Measurements from ENCODE around the gene PTPN13.

PTPN13 gene

DNA sequence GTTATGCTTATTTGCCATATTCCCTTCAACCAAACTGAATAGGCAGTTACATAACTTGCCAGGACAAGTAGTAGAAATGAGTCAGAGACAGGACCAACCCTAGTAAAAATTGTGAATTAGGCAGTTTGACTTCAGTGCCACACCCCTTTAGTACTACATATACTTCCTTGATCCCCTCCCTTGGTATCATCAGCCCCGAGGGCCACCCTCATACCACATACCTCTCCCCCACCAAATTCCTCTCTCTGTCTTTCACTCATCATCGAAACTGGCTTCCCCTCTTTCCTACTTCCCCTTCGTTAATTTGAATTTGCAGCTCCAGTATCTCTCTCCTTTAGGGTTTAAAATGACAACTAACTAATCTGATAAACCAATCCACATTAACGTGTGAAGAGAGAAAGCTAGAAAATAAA is 7.9 kb upstream of the PTPN13 start:
- no peak overlapping the region for H3K56ac ChIP-seq (ENCODE audit: low read length)
- H3K18ac ChIP-seq (ENCODE audit: low read length): no peak overlapping the region
- H2BK120ac ChIP-seq (ENCODE audit: low read depth, low read length): no peak overlapping the region
- H3K79me2 ChIP-seq (ENCODE audit: control insufficient read depth, insufficient read depth, low read length): no peaks in the 10 kb centered on the region
- DNase-seq: peak; percentile 72
- H3K4me1 ChIP-seq (ENCODE audit: control insufficient read depth, low read depth, low read length): peaks cover 6% of the 10 kb centered on the region
- H3K4ac ChIP-seq (ENCODE audit: low read depth, low read length): no peak overlapping the region
- no peak overlapping the region for H2AK5ac ChIP-seq (ENCODE audit: low read length)
- no peak overlapping the region for H3K4me3 ChIP-seq (ENCODE audit: low read length)
- H4K8ac ChIP-seq (ENCODE audit: low read depth, low read length): no peak overlapping the region
- H3K23ac ChIP-seq (ENCODE audit: low read length): no peak overlapping the region
- no peak overlapping the region for H3K27ac ChIP-seq (ENCODE audit: low read depth, low read length)
- no peak overlapping the region for H2BK5ac ChIP-seq (ENCODE audit: low read length)
- no peak overlapping the region for H3K9ac ChIP-seq (ENCODE audit: low read length)
- H2BK15ac ChIP-seq (replicated peaks; ENCODE audit: low read depth): no peak overlapping the region
- no CpG with 5 or more reads among the region's 4 CpGs for WGBS (ENCODE audit: extremely low coverage, insufficient coverage, low lambda C conversion rate)
- H3K79me1 ChIP-seq (ENCODE audit: low read length): no peaks in the 10 kb centered on the region
- no peaks in the 10 kb centered on the region for H3K36me3 ChIP-seq (ENCODE audit: control insufficient read depth, insufficient read depth, low read length)
- H4K5ac ChIP-seq (ENCODE audit: low read length): no peak overlapping the region
- H3K27me3 ChIP-seq (ENCODE audit: insufficient read depth, low read length, poor library complexity): no peaks in the 10 kb centered on the region
- no peak overlapping the region for H3K4me2 ChIP-seq (ENCODE audit: low read length)

DNA sequence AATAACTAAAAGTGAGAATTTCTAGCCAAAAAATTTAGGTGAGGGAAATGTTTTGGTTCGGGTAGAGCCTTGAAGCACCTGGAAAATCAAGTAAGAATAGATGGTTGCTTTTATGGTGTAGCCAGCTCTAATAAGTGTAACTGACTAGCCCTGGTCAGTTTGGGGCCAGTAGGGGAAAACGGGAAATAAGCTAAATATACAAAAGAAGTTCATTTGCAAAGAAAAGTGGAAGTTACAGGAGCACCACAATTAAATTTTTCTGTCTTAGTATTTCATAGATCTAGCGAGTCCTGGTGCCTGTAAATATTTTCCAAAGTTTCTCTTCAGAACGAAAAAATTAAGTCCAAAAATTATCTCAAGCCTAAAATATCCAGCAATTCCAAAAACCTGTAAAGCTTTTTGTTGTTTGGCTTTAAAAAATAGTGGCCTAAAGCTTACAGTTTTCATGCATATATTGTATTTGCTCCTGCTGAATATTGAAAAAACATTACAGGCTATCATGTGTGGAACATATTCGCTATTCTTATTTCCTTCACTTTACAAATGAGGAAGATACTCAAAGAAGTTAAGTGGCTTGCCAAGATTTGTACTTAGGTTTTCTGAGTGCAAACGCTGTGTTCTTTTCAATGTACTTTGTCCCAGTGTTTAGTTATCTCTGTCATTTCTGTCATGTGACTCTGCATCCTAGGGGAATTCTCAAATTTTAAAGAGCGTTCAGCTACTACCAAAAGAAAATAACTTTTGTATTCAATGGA is 7.3 kb upstream of the PTPN13 start:
- Histone ChIP-seq H3K27me3 (ENCODE audit: insufficient read depth, low read length, poor library complexity) (no peaks in the 10 kb centered on the region), H3K18ac (ENCODE audit: low read length) (no peak overlapping the region), H4K5ac (ENCODE audit: low read length) (no peak overlapping the region), H3K4me2 (ENCODE audit: low read length) (no peak overlapping the region), H3K4me1 (ENCODE audit: control insufficient read depth, low read depth, low read length) (peaks cover 6% of the 10 kb centered on the region), H2BK5ac (ENCODE audit: low read length) (no peak overlapping the region), H3K79me2 (ENCODE audit: control insufficient read depth, insufficient read depth, low read length) (no peaks in the 10 kb centered on the region), H2BK120ac (ENCODE audit: low read depth, low read length) (no peak overlapping the region), H3K23ac (ENCODE audit: low read length) (no peak overlapping the region), H3K4ac (ENCODE audit: low read depth, low read length) (no peak overlapping the region), H2AK5ac (ENCODE audit: low read length) (no peak overlapping the region), H4K8ac (ENCODE audit: low read depth, low read length) (no peak overlapping the region), H2BK15ac (replicated peaks; ENCODE audit: low read depth) (no peak overlapping the region), H3K27ac (ENCODE audit: low read depth, low read length) (no peak overlapping the region), H3K4me3 (ENCODE audit: low read length) (no peak overlapping the region), H3K79me1 (ENCODE audit: low read length) (no peaks in the 10 kb centered on the region), H3K56ac (ENCODE audit: low read length) (no peak overlapping the region), H3K9ac (ENCODE audit: low read length) (no peak overlapping the region), H3K36me3 (ENCODE audit: control insufficient read depth, insufficient read depth, low read length) (no peaks in the 10 kb centered on the region)
- WGBS (ENCODE audit: extremely low coverage, insufficient coverage, low lambda C conversion rate): no CpG with 5 or more reads among the region's 7 CpGs
- no peak for DNase-seq

DNA sequence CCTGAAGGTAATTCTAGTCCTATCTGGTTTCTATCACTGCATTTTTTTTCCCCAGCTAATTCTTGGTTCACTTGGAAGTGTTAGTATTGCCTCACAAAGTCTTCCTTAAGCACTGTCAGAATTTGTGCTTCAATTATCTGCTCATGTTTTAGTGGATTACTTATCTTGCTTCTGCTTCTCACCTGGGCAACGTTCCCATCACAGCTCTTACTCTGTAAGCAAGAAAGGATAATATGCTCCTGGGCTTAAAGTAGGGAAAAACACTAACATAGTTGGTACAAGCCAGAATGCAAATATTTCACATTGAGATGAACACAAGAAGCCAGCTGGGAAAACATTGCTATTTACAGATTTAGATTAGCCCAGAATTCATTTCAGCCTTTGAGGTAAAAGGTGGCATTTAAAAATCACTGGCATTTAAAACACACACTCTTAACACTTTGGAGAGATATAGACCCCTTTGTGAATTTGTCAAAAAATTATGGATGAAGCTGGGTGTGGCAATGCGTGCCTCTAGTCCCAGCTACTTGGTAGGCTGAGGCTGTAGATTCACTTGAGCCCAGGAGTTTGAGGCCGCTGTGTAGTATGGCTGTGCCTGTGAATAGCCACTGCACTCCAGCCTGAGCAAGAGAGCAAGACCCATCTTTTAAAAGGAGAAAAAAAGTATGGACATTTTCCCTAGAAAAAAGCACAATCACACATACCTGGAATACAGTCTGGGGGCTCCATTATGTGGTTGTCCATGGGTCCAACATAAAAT is 6.6 kb upstream of the PTPN13 start:
- no peak overlapping the region for H3K4me2 ChIP-seq (ENCODE audit: low read length)
- H3K4me1 ChIP-seq (ENCODE audit: control insufficient read depth, low read depth, low read length): peaks cover 6% of the 10 kb centered on the region
- H3K23ac ChIP-seq (ENCODE audit: low read length): no peak overlapping the region
- no CpG with 5 or more reads among the region's 3 CpGs for WGBS (ENCODE audit: extremely low coverage, insufficient coverage, low lambda C conversion rate)
- H2BK120ac ChIP-seq (ENCODE audit: low read depth, low read length): no peak overlapping the region
- H3K4ac ChIP-seq (ENCODE audit: low read depth, low read length): no peak overlapping the region
- no peaks in the 10 kb centered on the region for H3K79me2 ChIP-seq (ENCODE audit: control insufficient read depth, insufficient read depth, low read length)
- no peak overlapping the region for H3K9ac ChIP-seq (ENCODE audit: low read length)
- H3K18ac ChIP-seq (ENCODE audit: low read length): no peak overlapping the region
- H4K5ac ChIP-seq (ENCODE audit: low read length): no peak overlapping the region
- H2AK5ac ChIP-seq (ENCODE audit: low read length): no peak overlapping the region
- no peak overlapping the region for H4K8ac ChIP-seq (ENCODE audit: low read depth, low read length)
- H3K27me3 ChIP-seq (ENCODE audit: insufficient read depth, low read length, poor library complexity): no peaks in the 10 kb centered on the region
- H3K79me1 ChIP-seq (ENCODE audit: low read length): no peaks in the 10 kb centered on the region
- H3K27ac ChIP-seq (ENCODE audit: low read depth, low read length): no peak overlapping the region
- H3K36me3 ChIP-seq (ENCODE audit: control insufficient read depth, insufficient read depth, low read length): no peaks in the 10 kb centered on the region
- H2BK15ac ChIP-seq (replicated peaks; ENCODE audit: low read depth): no peak overlapping the region
- H3K4me3 ChIP-seq (ENCODE audit: low read length): no peak overlapping the region
- no peak overlapping the region for H2BK5ac ChIP-seq (ENCODE audit: low read length)
- peak; percentile 53 for DNase-seq
- H3K56ac ChIP-seq (ENCODE audit: low read length): no peak overlapping the region

DNA sequence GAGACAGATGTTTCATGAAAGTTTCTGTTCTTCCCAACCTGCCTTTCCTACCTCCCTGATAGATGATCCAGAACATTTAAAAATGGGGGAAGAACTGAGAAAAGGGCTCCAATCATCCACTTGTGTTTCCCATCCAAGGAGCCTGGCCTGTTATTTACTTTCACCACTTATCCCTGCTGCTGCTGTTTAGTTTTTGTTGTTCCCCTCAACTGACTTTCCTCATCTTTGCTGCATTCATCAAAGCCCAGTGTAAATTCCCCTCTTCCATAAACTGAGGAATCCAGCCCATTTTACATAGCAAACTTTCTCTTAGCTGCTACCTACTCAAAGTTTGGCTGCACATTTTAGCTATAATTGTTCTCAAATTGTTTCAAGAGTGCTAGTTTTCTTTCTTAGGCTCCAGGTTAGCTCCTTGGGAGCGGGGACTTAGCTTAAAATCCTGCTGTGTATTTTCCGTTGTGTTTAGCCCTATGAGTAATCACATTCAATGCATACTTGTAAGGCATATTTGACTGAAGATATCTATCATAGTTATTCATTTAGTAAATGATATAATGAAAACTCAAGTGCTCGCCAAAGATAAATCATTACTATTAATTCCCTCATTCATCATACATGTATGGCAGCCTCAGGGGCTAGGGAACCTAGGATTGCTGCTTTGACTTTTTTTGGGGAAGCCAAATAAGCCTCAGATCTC is 1.4 kb upstream of the PTPN13 start:
- Histone ChIP-seq H2BK5ac (ENCODE audit: low read length) (no peak overlapping the region), H3K27me3 (ENCODE audit: insufficient read depth, low read length, poor library complexity) (no peaks in the 10 kb centered on the region), H3K56ac (ENCODE audit: low read length) (no peak overlapping the region), H2BK15ac (replicated peaks; ENCODE audit: low read depth) (peak overlapping the region; percentile 36), H3K23ac (ENCODE audit: low read length) (no peak overlapping the region), H3K36me3 (ENCODE audit: control insufficient read depth, insufficient read depth, low read length) (no peaks in the 10 kb centered on the region), H4K5ac (ENCODE audit: low read length) (no peak overlapping the region), H3K79me1 (ENCODE audit: low read length) (no peaks in the 10 kb centered on the region), H3K4me2 (ENCODE audit: low read length) (no peak overlapping the region), H3K27ac (ENCODE audit: low read depth, low read length) (no peak overlapping the region), H3K4ac (ENCODE audit: low read depth, low read length) (no peak overlapping the region), H3K4me3 (ENCODE audit: low read length) (no peak overlapping the region), H3K18ac (ENCODE audit: low read length) (no peak overlapping the region), H2AK5ac (ENCODE audit: low read length) (no peak overlapping the region), H3K4me1 (ENCODE audit: control insufficient read depth, low read depth, low read length) (no peaks in the 10 kb centered on the region), H2BK120ac (ENCODE audit: low read depth, low read length) (no peak overlapping the region), H3K9ac (ENCODE audit: low read length) (no peak overlapping the region), H4K8ac (ENCODE audit: low read depth, low read length) (no peak overlapping the region), H3K79me2 (ENCODE audit: control insufficient read depth, insufficient read depth, low read length) (peaks cover 21% of the 10 kb centered on the region)
- no CpG with 5 or more reads among the region's 3 CpGs for whole genome bisulfite sequencing (ENCODE audit: extremely low coverage, insufficient coverage, low lambda C conversion rate)
- peak; percentile 54 for DNase-seq

DNA sequence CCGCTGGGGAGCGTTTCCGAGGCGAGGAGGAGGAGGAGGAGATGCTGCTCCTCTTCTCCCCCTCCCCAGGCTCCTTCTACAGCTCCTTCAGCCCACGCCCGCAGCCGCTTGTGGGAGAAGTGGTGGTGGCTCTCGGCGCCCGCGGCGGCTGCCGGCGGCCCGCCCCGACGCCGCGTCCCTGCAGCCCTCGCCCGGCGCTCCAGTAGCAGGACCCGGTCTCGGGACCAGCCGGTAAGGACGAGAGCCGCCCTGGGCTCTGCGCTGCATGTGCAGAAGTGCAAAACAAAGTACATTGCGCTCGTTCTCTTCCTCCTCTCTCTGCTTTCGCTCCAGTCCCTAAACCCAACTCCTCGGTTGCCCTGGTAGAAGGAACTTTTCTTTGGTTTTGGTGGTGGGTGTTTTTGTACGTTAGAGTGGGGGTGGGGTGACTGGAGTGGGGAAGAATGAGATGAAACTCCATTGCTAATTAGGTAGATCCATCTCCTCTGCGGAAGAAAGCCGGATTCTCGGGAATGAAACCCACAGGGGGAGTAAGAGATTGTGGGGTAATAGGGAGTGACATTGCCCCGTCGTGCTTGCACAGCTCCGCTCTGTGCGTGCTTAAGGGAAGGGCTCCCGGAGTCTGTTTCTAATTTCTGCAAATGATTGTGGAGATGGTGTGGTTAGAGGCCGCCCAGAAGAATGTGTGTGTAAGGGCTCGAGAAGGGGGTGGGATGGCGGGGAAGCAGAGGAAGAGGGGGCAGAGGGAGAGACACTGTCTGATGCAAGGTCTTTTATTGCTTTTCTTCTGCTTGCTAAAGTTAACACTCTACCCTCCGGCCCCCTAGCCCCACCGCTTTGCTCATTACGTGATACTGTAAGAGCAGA is 677 bp downstream of the PTPN13 start:
- H3K4ac ChIP-seq (ENCODE audit: low read depth, low read length): no peak overlapping the region
- H3K4me2 ChIP-seq (ENCODE audit: low read length): peak overlapping the region; percentile 51
- no peaks in the 10 kb centered on the region for H3K36me3 ChIP-seq (ENCODE audit: control insufficient read depth, insufficient read depth, low read length)
- no peaks in the 10 kb centered on the region for H3K79me1 ChIP-seq (ENCODE audit: low read length)
- peak; percentile 78 for DNase-seq
- peak overlapping the region; percentile 62 for H3K18ac ChIP-seq (ENCODE audit: low read length)
- H3K4me3 ChIP-seq (ENCODE audit: low read length): peak overlapping the region; percentile 69
- WGBS (ENCODE audit: extremely low coverage, insufficient coverage, low lambda C conversion rate): no CpG with 5 or more reads among the region's 47 CpGs
- no peak overlapping the region for H2BK15ac ChIP-seq (replicated peaks; ENCODE audit: low read depth)
- H2BK120ac ChIP-seq (ENCODE audit: low read depth, low read length): no peak overlapping the region
- peaks cover 28% of the 10 kb centered on the region for H3K79me2 ChIP-seq (ENCODE audit: control insufficient read depth, insufficient read depth, low read length)
- no peak overlapping the region for H4K5ac ChIP-seq (ENCODE audit: low read length)
- peak overlapping the region; percentile 48 for H3K23ac ChIP-seq (ENCODE audit: low read length)
- no peak overlapping the region for H4K8ac ChIP-seq (ENCODE audit: low read depth, low read length)
- H2AK5ac ChIP-seq (ENCODE audit: low read length): no peak overlapping the region
- peak overlapping the region; percentile 89 for H3K56ac ChIP-seq (ENCODE audit: low read length)
- H3K4me1 ChIP-seq (ENCODE audit: control insufficient read depth, low read depth, low read length): no peaks in the 10 kb centered on the region
- no peaks in the 10 kb centered on the region for H3K27me3 ChIP-seq (ENCODE audit: insufficient read depth, low read length, poor library complexity)
- no peak overlapping the region for H2BK5ac ChIP-seq (ENCODE audit: low read length)
- peak overlapping the region; percentile 85 for H3K27ac ChIP-seq (ENCODE audit: low read depth, low read length)
- H3K9ac ChIP-seq (ENCODE audit: low read length): peak overlapping the region; percentile 78
